ENCODE measurements around the gene C1QTNF4. TPM values are rescaled to one million over a fixed set of nuclear protein-coding genes. Genes with fewer than 3 reads are reported as not detected.

The C1QTNF4 gene
- total RNA-seq, 1 donor from 2014 or later = 0.49 TPM

Other genes starting within 250 kb of the C1QTNF4 start
- gene MYBPC3, start 241.7 kb downstream of the C1QTNF4 start, total RNA-seq = not detected in 2 replicates
- gene SPI1, start 215.9 kb downstream of the C1QTNF4 start, total RNA-seq = 0.15 TPM in 1 of 2 replicates, not detected in the other
- 26.3 and 31.0 TPM in 2 replicates for gene SLC39A13, start 185.8 kb downstream of the C1QTNF4 start, total RNA-seq
- gene PSMC3, start 168.0 kb downstream of the C1QTNF4 start, total RNA-seq = 159 and 168 TPM in 2 replicates
- gene RAPSN, start 145.3 kb downstream of the C1QTNF4 start, total RNA-seq = 0.71 and 1.4 TPM in 2 replicates
- 116 and 125 TPM in 2 replicates for gene CELF1, start 41.3 kb downstream of the C1QTNF4 start, total RNA-seq
- gene PTPMT1, start 28.8 kb downstream of the C1QTNF4 start, total RNA-seq = 38.0 and 41.5 TPM in 2 replicates
- gene KBTBD4, start 15.4 kb downstream of the C1QTNF4 start, total RNA-seq = 21.2 and 21.3 TPM in 2 replicates
- 106 and 114 TPM in 2 replicates for gene NDUFS3, start 15.3 kb downstream of the C1QTNF4 start, total RNA-seq
- gene FAM180B, start 7.7 kb downstream of the C1QTNF4 start, total RNA-seq = 0.15 TPM in 1 of 2 replicates, not detected in the other
- gene MTCH2, start 48.1 kb upstream of the C1QTNF4 start, total RNA-seq = 81.3 and 86.0 TPM in 2 replicates
- 3.3 and 5.2 TPM in 2 replicates for gene AGBL2, start 121.0 kb upstream of the C1QTNF4 start, total RNA-seq
- 137 and 147 TPM in 2 replicates for gene FNBP4, start 172.9 kb upstream of the C1QTNF4 start, total RNA-seq